Chondrocyte (in vitro differentiated cells): ENCODE results near the gene ADCY6. TPM values are rescaled to one million over a fixed set of nuclear protein-coding genes. Genes with fewer than 3 reads are reported as not detected.

Experiments
- DNase-seq: peaks from one replicate; pipeline ENCODE4 v3.0.0; 2021; ENCODE audit warnings: mixed read lengths, low spot score
- H3K27ac Mint-ChIP-seq: one replicate; pipeline ENCODE4 v1.8.0; 2021; ENCODE audit warnings: mild to moderate bottlenecking, moderate library complexity, mixed read lengths; ENCODE audit not compliant: unreplicated experiment
- H3K27me3 Mint-ChIP-seq: 2 replicates; pipeline ENCODE4 v1.8.0; 2021; ENCODE audit warnings: low read depth, mixed read lengths
- H3K36me3 Mint-ChIP-seq: 2 replicates; pipeline ENCODE4 v1.8.0; 2021; ENCODE audit warnings: low read depth, mixed read lengths
- H3K4me1 Mint-ChIP-seq: 2 replicates; pipeline ENCODE4 v1.8.0; 2021; ENCODE audit warnings: low read depth, mild to moderate bottlenecking, mixed read lengths
- H3K4me3 Mint-ChIP-seq: one replicate; pipeline ENCODE4 v1.8.0; 2021; ENCODE audit warnings: mild to moderate bottlenecking, moderate library complexity, mixed read lengths; ENCODE audit not compliant: unreplicated experiment
- H3K9me3 Mint-ChIP-seq: 2 replicates; pipeline ENCODE4 v1.8.0; 2021; ENCODE audit warnings: low read depth, mixed read lengths
- total RNA-seq: library from RNA; stranded (reverse); gene quantifications from 3 replicates; pipeline ENCODE4 v1.2.1, GENCODE V29; 2021
- TF ChIP-seq, protein P1 (sequence below): fragments of 200-600 bp; sonication (generic); IDR thresholded peaks from 2 replicates; pipeline ENCODE4 v1.5.0; 2021; ENCODE audit warnings: antibody characterized with exemption, mild to moderate bottlenecking, moderate library complexity

Gene ADCY6
- total RNA-seq, 1 donor from 2014 or later, result 54.9 TPM

DNA sequence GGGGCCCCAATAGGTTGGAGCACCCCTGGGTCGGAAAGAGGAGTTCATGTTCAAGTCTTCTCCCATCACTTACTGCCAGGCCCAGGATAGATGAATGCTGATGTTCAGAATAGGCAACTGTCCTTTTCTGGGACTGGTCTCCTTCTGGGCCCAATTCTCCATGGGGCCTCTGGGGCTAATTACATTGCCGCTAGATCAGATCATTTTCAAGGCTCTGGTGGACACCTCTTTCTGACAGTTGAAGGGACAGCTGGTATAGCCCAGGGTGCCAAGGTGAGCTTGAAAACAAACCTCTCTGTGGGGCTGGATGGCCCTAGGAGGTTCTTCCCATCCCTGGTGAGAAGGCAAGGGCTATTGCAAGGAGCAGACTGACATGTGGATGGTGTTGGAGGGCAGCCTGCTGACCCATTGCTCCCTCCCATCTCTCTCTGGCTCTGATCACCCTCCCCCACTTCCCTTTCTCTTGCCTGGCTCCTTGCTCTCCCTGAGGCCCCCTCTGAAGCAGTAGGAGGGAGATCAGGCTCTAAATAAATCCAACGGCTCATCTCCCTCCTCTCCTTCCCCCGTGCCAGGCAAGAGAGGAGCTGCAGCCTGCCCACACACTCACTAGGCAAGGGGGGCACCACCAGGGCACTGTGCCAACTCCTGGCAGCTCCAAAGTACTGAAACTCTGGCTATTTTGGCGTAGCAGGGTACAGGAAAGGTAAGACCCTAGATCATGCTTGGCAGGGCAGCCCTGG, 31.3 kb upstream of the ADCY6 start:
- Mint-ChIP-seq H3K9me3 (no peaks in the 10 kb centered on the region), H3K27me3 (no peaks in the 10 kb centered on the region), H3K36me3 (peaks cover 11% of the 10 kb centered on the region), H3K27ac (peak overlapping the region; percentile 22), H3K4me3 (peak overlapping the region; percentile 94), H3K4me1 (peaks cover 46% of the 10 kb centered on the region)
- DNase-seq, result no peak
- TF ChIP-seq, protein P1, sequence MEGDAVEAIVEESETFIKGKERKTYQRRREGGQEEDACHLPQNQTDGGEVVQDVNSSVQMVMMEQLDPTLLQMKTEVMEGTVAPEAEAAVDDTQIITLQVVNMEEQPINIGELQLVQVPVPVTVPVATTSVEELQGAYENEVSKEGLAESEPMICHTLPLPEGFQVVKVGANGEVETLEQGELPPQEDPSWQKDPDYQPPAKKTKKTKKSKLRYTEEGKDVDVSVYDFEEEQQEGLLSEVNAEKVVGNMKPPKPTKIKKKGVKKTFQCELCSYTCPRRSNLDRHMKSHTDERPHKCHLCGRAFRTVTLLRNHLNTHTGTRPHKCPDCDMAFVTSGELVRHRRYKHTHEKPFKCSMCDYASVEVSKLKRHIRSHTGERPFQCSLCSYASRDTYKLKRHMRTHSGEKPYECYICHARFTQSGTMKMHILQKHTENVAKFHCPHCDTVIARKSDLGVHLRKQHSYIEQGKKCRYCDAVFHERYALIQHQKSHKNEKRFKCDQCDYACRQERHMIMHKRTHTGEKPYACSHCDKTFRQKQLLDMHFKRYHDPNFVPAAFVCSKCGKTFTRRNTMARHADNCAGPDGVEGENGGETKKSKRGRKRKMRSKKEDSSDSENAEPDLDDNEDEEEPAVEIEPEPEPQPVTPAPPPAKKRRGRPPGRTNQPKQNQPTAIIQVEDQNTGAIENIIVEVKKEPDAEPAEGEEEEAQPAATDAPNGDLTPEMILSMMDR, result no peak

DNA sequence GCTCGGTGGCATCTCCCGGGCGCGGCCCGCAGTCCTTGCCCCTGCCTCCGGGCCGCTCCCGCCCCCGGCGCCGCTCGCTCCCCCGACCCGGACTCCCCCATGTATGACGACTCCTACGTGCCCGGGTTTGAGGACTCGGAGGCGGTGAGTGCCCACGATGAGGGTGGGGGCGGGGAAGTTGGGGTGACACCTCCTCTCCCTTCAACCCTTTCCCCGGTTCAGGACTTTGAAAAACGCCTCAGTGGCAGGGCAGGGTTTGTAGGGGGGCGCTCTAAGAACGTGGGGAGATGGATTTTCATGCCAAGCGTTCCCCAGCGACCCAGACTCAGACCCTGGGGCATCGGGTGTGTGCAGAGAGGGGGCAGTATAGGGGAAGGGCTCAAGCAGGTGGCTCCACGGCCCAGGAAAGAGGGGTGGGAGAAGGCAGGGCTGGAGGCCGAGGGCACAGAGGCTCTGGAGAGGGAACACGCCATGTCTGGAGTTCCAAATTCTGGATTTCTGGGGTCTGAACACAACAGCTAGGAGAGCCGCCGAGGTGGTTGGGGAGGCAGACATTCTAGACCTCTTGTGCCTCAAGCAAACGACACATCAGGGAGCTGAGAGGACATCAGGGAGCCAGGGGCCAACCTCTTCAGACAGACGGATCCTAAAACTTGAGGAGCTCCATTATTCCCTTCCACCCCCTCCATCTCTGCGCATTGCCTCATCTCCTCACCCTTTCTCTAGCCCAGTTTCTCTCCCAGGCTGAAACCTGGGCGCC, 30.1 kb upstream of the ADCY6 start:
- no peaks in the 10 kb centered on the region for H3K9me3 Mint-ChIP-seq
- H3K36me3 Mint-ChIP-seq, result peaks cover 5% of the 10 kb centered on the region
- H3K4me3 Mint-ChIP-seq, result peak overlapping the region; percentile 94
- H3K4me1 Mint-ChIP-seq, result peaks cover 47% of the 10 kb centered on the region
- no peak for DNase-seq
- peak overlapping the region; percentile 13 for H3K27ac Mint-ChIP-seq
- no peaks in the 10 kb centered on the region for H3K27me3 Mint-ChIP-seq
- TF ChIP-seq, protein P1, result peak; percentile 54

DNA sequence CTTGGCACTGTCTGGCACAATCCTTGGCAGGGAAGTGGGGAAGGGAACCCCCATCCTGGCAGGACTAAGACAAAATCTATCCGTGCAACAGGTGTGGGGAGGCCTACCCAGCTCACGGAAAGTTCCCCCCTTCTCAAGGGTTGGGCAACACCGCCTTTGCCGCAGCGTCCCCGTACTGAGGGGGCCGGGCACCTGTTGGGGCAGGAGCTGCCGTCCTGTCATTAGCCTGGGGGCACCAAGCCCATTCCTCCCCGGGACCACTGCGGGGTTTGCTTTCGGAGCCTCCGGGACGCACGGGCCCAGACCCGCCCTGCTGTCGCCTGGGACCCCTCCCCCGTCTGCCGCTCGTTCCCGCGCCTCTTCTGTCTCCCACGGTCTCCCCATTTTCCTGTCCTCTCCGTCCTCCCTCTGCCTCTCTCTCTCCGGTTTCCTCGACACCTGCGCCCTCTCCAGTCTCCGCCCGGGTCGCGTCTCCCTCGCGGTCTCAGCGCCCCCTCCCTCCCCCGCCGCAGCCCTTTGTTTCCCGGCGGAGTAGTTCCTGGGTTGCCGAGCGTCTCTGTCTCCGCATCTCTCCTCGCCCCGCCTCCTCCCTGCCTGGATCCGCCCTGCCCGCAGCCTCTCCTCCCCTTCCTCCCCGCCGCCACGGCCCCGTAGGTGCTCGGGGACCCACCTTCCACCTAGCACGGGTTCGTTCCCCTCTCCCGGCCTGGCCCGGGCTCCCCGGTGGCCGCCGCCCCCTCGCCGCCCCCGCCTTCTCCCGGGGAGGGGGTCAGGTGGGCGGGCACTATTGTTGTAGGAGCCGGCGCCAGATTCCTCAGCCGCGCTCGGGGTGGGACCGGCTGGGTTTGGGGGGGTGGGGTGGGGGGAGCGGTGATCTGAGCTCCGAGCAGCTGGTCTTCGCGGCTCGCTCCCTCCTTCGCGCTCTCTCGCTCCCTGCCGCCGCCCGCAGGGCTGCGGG, 29.3 kb upstream of the ADCY6 start, which contains the start of gene CACNB3:
Gene CACNB3, plus strand, starts transcription at position 624 of the 958 bp plus-strand sequence. CDS start 434 bp downstream, outside the sequence.
- TF ChIP-seq, protein P1, result no peak
- Mint-ChIP-seq H3K4me1 (peaks cover 54% of the 10 kb centered on the region), H3K36me3 (peaks cover 2% of the 10 kb centered on the region), H3K27ac (peak within 1 kb of the TSS; percentile 49), H3K27me3 (no peaks in the 10 kb centered on the region), H3K9me3 (no peaks in the 10 kb centered on the region), H3K4me3 (peak within 1 kb of the TSS; percentile 94)
- DNase-seq, result no peak

DNA sequence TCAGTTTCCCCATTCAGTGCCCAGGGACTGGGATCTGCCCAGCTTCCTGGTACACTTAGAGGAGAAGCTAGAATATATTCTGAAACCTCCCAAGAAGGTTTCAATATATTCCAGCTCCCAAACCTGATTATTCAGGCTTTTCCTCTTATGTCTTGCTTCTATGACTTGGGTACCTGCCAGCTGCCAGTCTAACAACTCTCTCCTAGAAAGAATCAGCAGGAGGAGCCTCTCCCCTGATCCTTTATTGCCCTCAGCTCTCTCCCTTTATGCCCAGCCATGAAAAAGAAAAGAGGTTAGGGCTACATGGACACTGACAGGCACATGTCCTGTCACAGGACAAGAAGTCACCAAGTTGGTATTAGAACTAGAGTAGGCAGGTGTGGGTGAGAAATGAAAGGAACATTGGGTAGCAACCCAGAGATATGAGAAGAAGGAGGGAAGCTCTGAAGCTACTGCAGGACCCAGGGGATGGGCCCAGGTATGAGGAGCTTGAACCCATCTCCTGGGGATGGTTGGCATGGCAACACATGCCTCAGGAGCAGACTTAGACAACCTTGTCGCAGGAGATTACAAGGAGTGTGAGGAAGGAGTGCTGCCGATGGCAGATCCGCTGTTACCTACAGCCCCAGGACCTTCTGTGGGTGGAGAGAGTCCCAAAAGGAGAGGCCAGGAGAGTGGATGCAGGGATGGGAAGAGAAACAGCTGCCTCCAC, 27.4 kb upstream of the ADCY6 start:
- no peak for DNase-seq
- Mint-ChIP-seq H3K9me3 (no peaks in the 10 kb centered on the region), H3K27me3 (no peaks in the 10 kb centered on the region), H3K36me3 (no peaks in the 10 kb centered on the region), H3K4me1 (peaks cover 68% of the 10 kb centered on the region), H3K4me3 (peak overlapping the region; percentile 100), H3K27ac (peak overlapping the region; percentile 97)
- TF ChIP-seq, protein P1, result no peak
